OCI-LY1 (cell line): ENCODE measurements around the gene TST.

Experiments used
- H2AFZ ChIP-seq: fragments of 200-600 bp; sonication (generic), shearing (Covaris generic); 2 replicates; pipeline ENCODE4 v1.6.0; 2014; ENCODE audit warnings: antibody characterized with exemption, mild to moderate bottlenecking, low read length
- H3F3A ChIP-seq: fragments of 200-600 bp; sonication (generic), shearing (Covaris generic); 2 replicates; pipeline ENCODE4 v1.6.0; 2014; ENCODE audit warnings: mild to moderate bottlenecking, antibody characterized with exemption, low read length, moderate library complexity; ENCODE audit not compliant: insufficient read depth
- H3K27ac ChIP-seq: fragments of 200-600 bp; sonication (generic); 2 replicates; pipeline ENCODE4 v1.5.1; 2014; ENCODE audit warnings: low read length, mixed run types, mild to moderate bottlenecking, low read depth; ENCODE audit not compliant: poor library complexity, severe bottlenecking
- H3K27me3 ChIP-seq: fragments of 200-600 bp; sonication (generic); 2 replicates; pipeline ENCODE4 v1.6.0; 2014; ENCODE audit warnings: antibody characterized with exemption, mild to moderate bottlenecking, low read length, moderate library complexity; ENCODE audit not compliant: insufficient read depth
- H3K36me3 ChIP-seq: fragments of 200-600 bp; sonication (generic); 2 replicates; pipeline ENCODE4 v1.6.1; 2014; ENCODE audit warnings: mild to moderate bottlenecking, antibody characterized with exemption, low read length, moderate library complexity, mixed read lengths; ENCODE audit not compliant: insufficient read depth
- H3K4me1 ChIP-seq: fragments of 200-600 bp; sonication (generic); 2 replicates; pipeline ENCODE4 v1.5.1; 2014; ENCODE audit warnings: mild to moderate bottlenecking, low read length, moderate library complexity; ENCODE audit not compliant: insufficient read depth, severe bottlenecking
- H3K4me2 ChIP-seq: fragments of 200-600 bp; sonication (generic), shearing (Covaris generic); 2 replicates; pipeline ENCODE4 v1.6.1; 2014; ENCODE audit warnings: low read length
- H3K4me3 ChIP-seq: fragments of 200-600 bp; sonication (generic); 2 replicates; pipeline ENCODE4 v1.5.1; 2014; ENCODE audit warnings: low read length, low read depth, mild to moderate bottlenecking, mixed read lengths; ENCODE audit not compliant: poor library complexity, severe bottlenecking
- H3K79me2 ChIP-seq: fragments of 200-600 bp; shearing (Covaris generic); 2 replicates; pipeline ENCODE4 v1.6.1; 2016; ENCODE audit warnings: mixed run types, low read length, mixed read lengths; ENCODE audit not compliant: insufficient read depth
- H3K9ac ChIP-seq: fragments of 200-600 bp; sonication (generic), shearing (Covaris generic); 2 replicates; pipeline ENCODE4 v1.6.1; 2014; ENCODE audit warnings: mild to moderate bottlenecking, low read length, mixed read lengths
- H3K9me2 ChIP-seq: fragments of 200-600 bp; sonication (generic), shearing (Covaris generic); 2 replicates; pipeline ENCODE4 v1.6.1; 2014; ENCODE audit warnings: low read depth, mild to moderate bottlenecking, low read length, mixed read lengths
- H3K9me3 ChIP-seq: fragments of 200-600 bp; shearing (Covaris generic); 2 replicates; pipeline ENCODE4 v1.6.1; 2014; ENCODE audit warnings: low read length, mixed read lengths
- H4K20me1 ChIP-seq: fragments of 200-600 bp; sonication (generic), shearing (Covaris generic); 2 replicates; pipeline ENCODE4 v1.6.0; 2016; ENCODE audit warnings: mild to moderate bottlenecking, low read length; ENCODE audit not compliant: insufficient read depth
- CTCF ChIP-seq: fragments of 200-600 bp; sonication (generic), shearing (Covaris generic); IDR thresholded peaks from 2 replicates; pipeline ENCODE4 v1.5.1; 2017; ENCODE audit warnings: mild to moderate bottlenecking, antibody characterized with exemption, low read length, moderate library complexity, mixed read lengths
- EZH2 ChIP-seq: fragments of 200-600 bp; sonication (generic), shearing (Covaris generic); IDR thresholded peaks from 2 replicates; pipeline ENCODE4 v1.8.0; 2017; ENCODE audit warnings: borderline replicate concordance, mixed run types, mild to moderate bottlenecking, antibody characterized with exemption, low read length, moderate library complexity, mixed read lengths

TST gene

DNA sequence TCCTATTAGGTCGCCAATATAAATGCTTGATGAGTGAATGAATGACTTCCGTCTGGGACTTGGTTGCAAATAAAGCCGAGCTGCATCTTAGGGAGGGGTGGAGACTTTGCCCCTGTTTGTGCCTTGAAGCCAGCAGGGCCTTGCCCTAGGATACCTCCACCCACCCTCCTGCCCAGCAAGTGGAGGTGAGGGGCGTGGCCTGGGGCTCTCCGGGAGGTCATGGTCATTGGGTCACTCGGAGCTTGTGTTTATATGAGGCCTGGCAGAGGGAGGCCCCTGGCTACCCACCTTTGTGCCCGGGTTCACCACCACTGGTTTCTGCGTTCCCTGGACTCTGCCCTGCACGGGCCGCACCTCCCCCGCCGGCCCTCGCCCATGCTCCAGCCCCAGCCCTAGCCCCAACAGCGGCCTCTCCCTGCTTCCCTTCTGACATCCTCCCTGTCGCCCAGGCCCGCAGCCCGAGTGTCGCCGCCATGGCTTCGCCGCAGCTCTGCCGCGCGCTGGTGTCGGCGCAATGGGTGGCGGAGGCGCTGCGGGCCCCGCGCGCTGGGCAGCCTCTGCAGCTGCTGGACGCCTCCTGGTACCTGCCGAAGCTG, 4.6 kb upstream of the TST start:
- no peaks in the 10 kb centered on the region for H4K20me1 ChIP-seq
- no peaks in the 10 kb centered on the region for H3K79me2 ChIP-seq

DNA sequence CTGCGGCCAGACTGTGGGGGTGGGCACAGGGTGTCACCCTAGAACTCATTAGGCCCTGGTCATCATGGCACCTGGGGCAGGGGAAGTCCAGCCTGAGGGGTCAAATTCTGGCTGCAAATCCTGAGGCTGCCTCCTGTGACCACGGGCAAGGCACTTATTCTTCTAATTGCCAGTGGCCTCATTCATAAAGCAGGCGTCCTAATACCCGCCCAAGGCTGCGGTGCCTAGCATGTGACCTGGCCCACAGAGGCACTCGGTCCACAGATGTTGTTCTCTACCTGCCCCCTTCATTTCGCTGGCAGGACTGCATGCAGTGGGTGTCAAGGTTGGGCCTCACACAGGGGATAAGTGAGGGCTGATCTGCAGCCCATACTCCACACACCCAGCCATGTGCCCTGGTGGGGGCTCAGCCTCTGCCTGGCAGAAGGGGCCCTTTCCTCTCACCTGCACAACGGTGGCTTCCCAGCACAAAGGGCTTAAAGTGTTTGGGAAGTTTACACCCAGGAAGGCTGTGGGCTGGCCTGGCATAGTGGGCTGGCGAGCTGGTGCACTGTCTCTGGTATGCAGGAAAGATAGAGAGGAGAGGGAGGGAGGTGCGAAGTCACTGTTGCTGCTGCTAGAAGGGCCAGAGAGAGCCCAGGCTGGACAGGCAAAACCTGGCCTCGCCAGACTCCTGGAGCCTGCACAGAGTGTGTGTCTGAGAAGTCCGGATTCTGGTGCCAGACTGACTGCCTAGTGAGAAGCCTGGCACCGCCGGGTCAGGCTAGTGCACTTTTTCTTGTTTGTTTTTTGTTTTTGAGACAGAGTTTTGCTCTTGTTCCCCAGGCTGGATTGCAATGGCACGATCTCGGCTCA, 3.5 kb upstream of the TST start:
- Histone ChIP-seq H4K20me1 (no peaks in the 10 kb centered on the region), H2AFZ (no peak overlapping the region), H3K9ac (no peak overlapping the region), H3K27ac (no peak overlapping the region), H3K36me3 (no peaks in the 10 kb centered on the region), H3K4me3 (no peak overlapping the region), H3F3A (no peaks in the 10 kb centered on the region), H3K4me2 (no peak overlapping the region), H3K79me2 (no peaks in the 10 kb centered on the region), H3K27me3 (no peaks in the 10 kb centered on the region; the same call in 1 of the 2 replicates), H3K9me2 (no peaks in the 10 kb centered on the region), H3K9me3 (no peaks in the 10 kb centered on the region), H3K4me1 (no peaks in the 10 kb centered on the region)
- TF ChIP-seq EZH2 (no peak), CTCF (no peak)

More for the DNA sequence above, 4.6 kb upstream of the TST start:
- no peaks in the 10 kb centered on the region for H3K9me3 ChIP-seq
- H3K4me1 ChIP-seq, result no peaks in the 10 kb centered on the region
- H3F3A ChIP-seq, result no peaks in the 10 kb centered on the region
- no peak overlapping the region for H3K27ac ChIP-seq
- H3K36me3 ChIP-seq, result no peaks in the 10 kb centered on the region
- H3K4me3 ChIP-seq, result no peak overlapping the region
- no peak overlapping the region for H2AFZ ChIP-seq
- H3K27me3 ChIP-seq, result no peaks in the 10 kb centered on the region; the same call in 1 of the 2 replicates
- no peak overlapping the region for H3K4me2 ChIP-seq
- no peak overlapping the region for H3K9ac ChIP-seq
- H3K9me2 ChIP-seq, result no peaks in the 10 kb centered on the region
- no peak for TF ChIP-seq CTCF
- no peak for TF ChIP-seq EZH2

GRCh38 chr22:37021710-37022482, 2.6 kb upstream of the TST start:
- Histone ChIP-seq H3K36me3 (no peaks in the 10 kb centered on the region), H3K9ac (no peak overlapping the region), H3K27me3 (no peaks in the 10 kb centered on the region; the same call in 1 of the 2 replicates), H3K4me2 (no peak overlapping the region), H3F3A (no peaks in the 10 kb centered on the region), H3K4me1 (no peaks in the 10 kb centered on the region), H4K20me1 (no peaks in the 10 kb centered on the region), H3K79me2 (no peaks in the 10 kb centered on the region), H3K9me3 (no peaks in the 10 kb centered on the region), H3K9me2 (no peaks in the 10 kb centered on the region), H3K27ac (no peak overlapping the region), H3K4me3 (no peak overlapping the region), H2AFZ (no peak overlapping the region)
- TF ChIP-seq EZH2 (no peak), CTCF (peak; percentile 72)
